Stimulated activated CD4-positive, alpha-beta T cell treated with anti-CD3 and anti-CD28 coated beads, Interleukin-4, amount 100 ng/mL, for 1 hour (primary cell): ENCODE data around the gene ACYP1.

Experiments
- DNase-seq: peaks from one replicate; pipeline ENCODE4 v3.0.0-alpha.2; 2020

ACYP1 gene

GRCh38 chr14:75063491-75064204, at the start of gene ACYP1:
ACYP1 (minus strand) TSS chr14:75064024; CDS start chr14:75063553, 471 bp downstream.
- peak; percentile 92 for DNase-seq

GRCh38 chr14:75109877-75110276, 46.1 kb upstream of the ACYP1 start:
- no peak for DNase-seq

GRCh38 chr14:75107186-75107585, 43.4 kb upstream of the ACYP1 start:
- DNase-seq = no peak

- no peak for DNase-seq
These were observed 37.7 kb upstream of the ACYP1 start for GRCh38 chr14:75101491-75101890.

- no peak for DNase-seq
These were observed 34.9 kb upstream of the ACYP1 start for GRCh38 chr14:75098682-75099081.

- no peak for DNase-seq
These were observed 34.4 kb upstream of the ACYP1 start for GRCh38 chr14:75098212-75098611.

- no peak for DNase-seq
These were observed 33.1 kb upstream of the ACYP1 start for GRCh38 chr14:75096959-75097358.

GRCh38 chr14:75095690-75096089, 31.9 kb upstream of the ACYP1 start:
- no peak for DNase-seq

- DNase-seq = no peak
These were observed 31.1 kb upstream of the ACYP1 start for GRCh38 chr14:75094896-75095295.

GRCh38 chr14:75092698-75093097, 28.9 kb upstream of the ACYP1 start:
- DNase-seq = no peak

- DNase-seq = no peak
These were observed 27.4 kb upstream of the ACYP1 start for GRCh38 chr14:75091251-75091650.

GRCh38 chr14:75090353-75090752, 26.5 kb upstream of the ACYP1 start:
- no peak for DNase-seq

- no peak for DNase-seq
These were observed 24.9 kb upstream of the ACYP1 start for GRCh38 chr14:75088566-75089373.

GRCh38 chr14:75088153-75088552, 24.3 kb upstream of the ACYP1 start:
- no peak for DNase-seq

- no peak for DNase-seq
These were observed 20.7 kb upstream of the ACYP1 start for GRCh38 chr14:75084513-75084912.

- no peak for DNase-seq
These were observed 19.4 kb upstream of the ACYP1 start for GRCh38 chr14:75083271-75083670.

GRCh38 chr14:75081660-75082229, 17.9 kb upstream of the ACYP1 start:
- no peak for DNase-seq

GRCh38 chr14:75079521-75079920, 15.7 kb upstream of the ACYP1 start:
- DNase-seq = no peak

GRCh38 chr14:75077794-75078193, 14.0 kb upstream of the ACYP1 start:
- no peak for DNase-seq

GRCh38 chr14:75070383-75070782, 6.6 kb upstream of the ACYP1 start:
- DNase-seq = no peak

- DNase-seq = no peak
These were observed 6.0 kb upstream of the ACYP1 start for GRCh38 chr14:75069811-75070145.

GRCh38 chr14:75069121-75069810, 5.4 kb upstream of the ACYP1 start, which contains the start of gene ZC2HC1C:
ZC2HC1C (plus strand) TSS chr14:75069641; CDS start chr14:75070574, 933 bp downstream.
- DNase-seq = peak; percentile 64
